ENCODE results near the gene RND1.
"Not testable (repeated sequence)": the region's sequence is repeated elsewhere in the genome, so short reads cannot be mapped to it uniquely, and the experiment has no call there.

Gene RND1

DNA sequence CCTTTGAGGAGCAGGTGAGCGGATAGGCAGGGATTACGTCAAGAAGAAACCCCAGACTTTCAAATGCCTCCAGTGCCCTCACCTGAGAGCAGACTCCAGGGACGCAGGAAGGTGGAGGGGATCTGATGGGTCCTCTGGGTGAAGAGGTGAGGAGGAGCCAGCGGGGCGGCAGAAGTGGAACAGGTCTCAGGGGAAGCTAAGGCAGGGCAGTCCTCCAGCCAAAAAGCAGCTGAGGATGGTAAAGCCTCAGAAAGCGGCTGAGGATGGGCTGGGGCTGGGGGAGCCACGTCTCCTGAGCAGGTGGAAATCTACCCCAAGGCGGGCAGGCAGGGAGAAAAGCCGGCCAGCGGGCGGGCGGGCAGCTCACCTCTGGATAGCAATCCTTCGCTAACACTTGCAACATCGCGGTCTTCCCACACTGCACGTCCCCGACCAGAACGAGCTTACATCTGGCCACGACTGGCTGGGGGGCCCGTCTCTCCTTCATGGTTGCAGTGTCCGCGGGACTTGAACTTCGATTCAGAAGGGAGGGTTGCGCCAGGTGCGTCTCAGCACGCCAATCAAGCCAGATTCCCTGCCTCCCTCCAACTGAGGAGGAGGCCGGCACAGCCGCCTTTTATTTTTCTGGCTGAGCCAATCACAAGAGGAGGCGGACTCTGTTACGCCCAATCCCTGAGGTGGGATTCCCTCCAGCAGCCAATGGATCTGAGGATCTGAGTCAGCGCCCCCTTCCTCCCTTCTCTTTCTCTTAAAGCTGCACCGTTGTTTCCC is at the start of gene RND1:
Gene RND1 (minus strand): TSS at position 590 of the 771 bp plus-strand sequence. CDS start 103 bp downstream, at position 487.
- Mint-ChIP-seq H3K9me3 (no peaks in the 10 kb centered on the region), H3K4me1 (ENCODE audit: low read depth) (peaks cover 52% of the 10 kb centered on the region), H3K4me3 (peak within 1 kb of the TSS; percentile 81), H3K36me3 (ENCODE audit: low read depth) (no peaks in the 10 kb centered on the region), H3K27me3 (peaks cover 34% of the 10 kb centered on the region), H3K27ac (peak within 1 kb of the TSS; percentile 62)
- intact Hi-C loops (cut with micrococcal nuclease) = no loop called here

DNA sequence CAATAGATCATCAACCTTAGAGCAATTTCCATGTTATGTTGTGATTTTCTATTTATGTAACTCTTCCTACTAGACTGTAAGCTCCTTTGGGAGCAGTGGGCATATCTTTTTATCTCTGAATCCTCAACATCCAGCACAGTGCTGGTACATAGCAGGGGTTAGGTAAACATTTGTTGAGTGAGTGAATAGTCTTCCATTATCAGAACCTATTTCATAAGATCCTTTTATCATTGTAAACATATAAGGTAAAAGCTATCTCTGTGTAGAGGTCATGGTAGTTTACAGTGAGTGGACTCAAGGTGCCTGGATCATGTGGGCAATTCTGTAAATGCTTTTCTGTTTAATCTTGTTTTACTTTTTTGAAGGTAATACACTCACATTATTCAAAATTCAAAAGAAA is 44.5 kb upstream of the RND1 start:
- Mint-ChIP-seq H3K27me3 (peaks cover 8% of the 10 kb centered on the region), H3K36me3 (ENCODE audit: low read depth) (no peaks in the 10 kb centered on the region), H3K4me1 (ENCODE audit: low read depth) (no peaks in the 10 kb centered on the region), H3K4me3 (no peak overlapping the region), H3K9me3 (no peaks in the 10 kb centered on the region), H3K27ac (no peak overlapping the region)
- intact Hi-C loops (cut with micrococcal nuclease) = no loop called here

DNA sequence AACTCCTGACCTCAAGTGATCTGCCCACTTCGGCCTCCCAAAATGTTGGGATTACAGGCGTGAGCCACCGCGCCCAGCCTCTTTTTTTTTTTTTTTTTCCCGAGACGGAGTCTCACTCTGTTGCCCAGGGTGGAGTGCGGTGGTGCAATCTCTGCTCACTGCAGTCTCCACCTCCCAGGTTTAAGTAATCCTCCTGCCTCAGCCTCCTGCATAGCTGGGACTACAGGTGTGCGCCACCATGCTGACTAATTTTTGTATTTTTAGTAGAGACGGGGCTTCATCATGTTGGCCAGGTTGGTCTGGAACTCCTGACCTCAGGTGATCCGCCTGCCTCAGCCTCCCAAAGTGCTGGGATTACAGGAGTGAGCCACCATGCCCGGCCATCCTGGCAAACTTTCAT is 44.0 kb upstream of the RND1 start:
- intact Hi-C loops (cut with micrococcal nuclease); H3K27ac Mint-ChIP-seq: not testable (repeated sequence)

DNA sequence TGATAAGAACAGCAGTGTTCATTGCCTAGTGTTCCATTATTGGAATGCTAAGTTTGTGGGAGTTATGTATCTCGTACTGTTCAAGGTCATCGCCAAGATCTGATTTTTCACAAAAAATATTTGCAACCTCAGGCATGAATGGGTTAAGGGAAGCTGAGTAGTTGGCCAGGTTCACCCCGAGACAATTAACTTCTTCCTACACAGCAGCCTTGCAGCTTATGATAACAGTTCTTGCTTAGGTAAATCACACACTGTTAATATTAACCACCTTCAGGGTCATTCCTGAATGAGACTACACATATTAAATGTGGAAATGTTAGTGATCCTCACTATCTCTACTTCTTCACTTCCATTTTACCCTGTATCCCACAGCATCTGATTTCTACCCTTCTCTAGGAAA is 41.6 kb upstream of the RND1 start:
- intact Hi-C loops (cut with micrococcal nuclease) = no loop called here
- no peaks in the 10 kb centered on the region for H3K9me3 Mint-ChIP-seq
- H3K36me3 Mint-ChIP-seq (ENCODE audit: low read depth) = no peaks in the 10 kb centered on the region
- H3K4me1 Mint-ChIP-seq (ENCODE audit: low read depth) = peaks cover 11% of the 10 kb centered on the region
- peaks cover 24% of the 10 kb centered on the region for H3K27me3 Mint-ChIP-seq
- H3K4me3 Mint-ChIP-seq = no peak overlapping the region
- no peak overlapping the region for H3K27ac Mint-ChIP-seq

More for the DNA sequence above, 44.0 kb upstream of the RND1 start:
- H3K9me3 Mint-ChIP-seq; H3K36me3 Mint-ChIP-seq (ENCODE audit: low read depth); H3K27me3 Mint-ChIP-seq; H3K4me3 Mint-ChIP-seq; H3K4me1 Mint-ChIP-seq (ENCODE audit: low read depth): not testable (repeated sequence)

DNA sequence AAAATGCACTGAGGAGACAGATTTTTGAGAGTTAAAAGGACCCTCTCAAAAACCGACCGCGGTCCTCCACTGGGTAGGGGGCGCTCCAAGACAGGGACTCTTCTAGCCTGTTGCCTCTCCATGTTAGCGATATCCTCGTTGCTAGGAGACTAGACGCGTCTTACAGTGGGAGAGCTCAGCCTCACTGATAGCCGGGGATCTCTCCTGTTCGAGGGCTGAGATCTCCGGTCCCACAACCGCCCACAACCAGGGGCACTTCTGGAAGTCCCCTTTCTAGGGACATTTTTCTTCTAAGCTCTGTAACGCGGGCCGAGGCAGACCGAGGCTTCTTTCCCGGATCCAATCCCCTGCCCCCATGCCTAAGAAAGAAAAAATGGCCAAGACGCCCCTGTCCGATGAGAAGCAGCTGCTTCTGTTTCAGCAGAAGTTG is 38.3 kb upstream of the RND1 start:
- intact Hi-C loops (cut with micrococcal nuclease) = no loop called here
- H3K27me3 Mint-ChIP-seq = peaks cover 30% of the 10 kb centered on the region
- H3K4me3 Mint-ChIP-seq = peak overlapping the region; percentile 72
- H3K27ac Mint-ChIP-seq = no peak overlapping the region
- no peaks in the 10 kb centered on the region for H3K36me3 Mint-ChIP-seq (ENCODE audit: low read depth)
- H3K9me3 Mint-ChIP-seq = no peaks in the 10 kb centered on the region
- H3K4me1 Mint-ChIP-seq (ENCODE audit: low read depth) = peaks cover 11% of the 10 kb centered on the region

DNA sequence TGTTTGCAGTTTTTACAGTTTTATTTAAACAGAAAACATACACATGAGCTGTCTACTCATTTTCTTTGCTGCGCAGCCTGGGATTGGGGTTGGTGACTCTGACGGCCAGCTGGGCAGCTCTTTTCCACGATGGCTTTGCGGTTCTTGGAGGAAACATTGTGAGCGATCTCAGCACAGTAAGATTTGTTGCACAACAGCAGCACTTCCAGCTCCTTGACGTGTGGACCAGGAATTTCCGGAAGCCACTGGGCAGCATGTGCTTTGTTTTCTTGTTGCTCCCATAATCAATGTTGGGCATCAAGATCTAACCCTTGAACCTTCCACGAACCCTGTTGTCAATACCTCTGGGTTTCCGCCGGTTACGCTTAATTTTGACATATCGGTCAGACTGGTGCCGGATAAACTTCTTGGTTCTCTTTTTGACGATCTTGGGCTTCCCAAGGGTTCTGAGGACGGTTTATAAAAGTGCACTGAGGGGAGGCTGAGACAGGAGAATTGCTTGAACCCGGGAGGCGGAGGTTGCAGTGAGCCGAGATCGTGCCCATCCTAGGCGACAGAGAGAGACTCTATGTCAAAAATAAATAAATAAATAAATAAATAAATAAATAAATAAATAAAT is 37.8 kb upstream of the RND1 start:
- no peak overlapping the region for H3K27ac Mint-ChIP-seq
- peaks cover 11% of the 10 kb centered on the region for H3K4me1 Mint-ChIP-seq (ENCODE audit: low read depth)
- H3K36me3 Mint-ChIP-seq (ENCODE audit: low read depth) = no peaks in the 10 kb centered on the region
- intact Hi-C loops (cut with micrococcal nuclease) = no loop called here
- peaks cover 36% of the 10 kb centered on the region for H3K27me3 Mint-ChIP-seq
- peak overlapping the region; percentile 67 for H3K4me3 Mint-ChIP-seq
- H3K9me3 Mint-ChIP-seq = no peaks in the 10 kb centered on the region

DNA sequence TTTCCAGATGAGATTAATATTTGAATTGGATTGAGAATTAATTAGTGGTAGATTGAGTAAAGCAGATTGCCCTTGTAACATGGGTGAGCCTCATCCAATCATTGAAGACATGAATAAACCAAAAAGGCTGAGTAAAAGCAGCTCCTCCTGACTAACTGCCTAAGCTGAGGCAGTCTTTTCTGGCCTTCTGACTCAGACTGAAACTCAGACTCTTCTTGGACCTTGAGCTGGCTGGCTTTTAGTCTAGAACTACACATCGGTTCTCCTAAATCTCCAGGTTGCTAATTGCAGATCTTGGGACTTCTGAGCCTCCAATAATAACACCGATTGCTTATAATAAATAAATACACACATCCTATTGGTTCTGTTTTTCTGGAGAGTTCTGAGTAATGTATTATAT is 35.6 kb upstream of the RND1 start:
- H3K4me1 Mint-ChIP-seq (ENCODE audit: low read depth) = peaks cover 11% of the 10 kb centered on the region
- H3K4me3 Mint-ChIP-seq = no peak overlapping the region
- H3K27me3 Mint-ChIP-seq = peaks cover 37% of the 10 kb centered on the region
- no peaks in the 10 kb centered on the region for H3K36me3 Mint-ChIP-seq (ENCODE audit: low read depth)
- no peaks in the 10 kb centered on the region for H3K9me3 Mint-ChIP-seq
- intact Hi-C loops (cut with micrococcal nuclease) = no loop called here
- no peak overlapping the region for H3K27ac Mint-ChIP-seq

DNA sequence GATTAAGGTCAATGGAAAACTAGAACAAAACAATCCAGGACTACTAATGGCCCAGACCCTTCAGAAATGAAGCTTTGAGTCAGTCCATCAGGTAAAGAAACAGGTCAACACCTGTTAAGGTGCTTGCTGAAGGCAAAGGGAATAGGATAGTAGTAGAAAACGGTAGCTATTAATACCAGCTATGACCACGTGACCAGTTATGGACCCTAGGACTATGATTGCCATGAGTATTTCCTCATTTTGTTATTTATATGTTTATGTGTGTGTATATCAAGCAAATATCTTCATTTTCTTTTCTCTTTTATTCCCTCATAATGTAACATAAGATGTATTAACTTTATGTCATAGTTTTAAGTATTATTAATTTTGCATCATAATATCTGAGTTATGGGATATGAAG is 34.0 kb upstream of the RND1 start:
- no peak overlapping the region for H3K27ac Mint-ChIP-seq
- no peaks in the 10 kb centered on the region for H3K9me3 Mint-ChIP-seq
- intact Hi-C loops (cut with micrococcal nuclease) = no loop called here
- no peak overlapping the region for H3K4me3 Mint-ChIP-seq
- no peaks in the 10 kb centered on the region for H3K36me3 Mint-ChIP-seq (ENCODE audit: low read depth)
- H3K27me3 Mint-ChIP-seq = peaks cover 34% of the 10 kb centered on the region
- peaks cover 11% of the 10 kb centered on the region for H3K4me1 Mint-ChIP-seq (ENCODE audit: low read depth)

DNA sequence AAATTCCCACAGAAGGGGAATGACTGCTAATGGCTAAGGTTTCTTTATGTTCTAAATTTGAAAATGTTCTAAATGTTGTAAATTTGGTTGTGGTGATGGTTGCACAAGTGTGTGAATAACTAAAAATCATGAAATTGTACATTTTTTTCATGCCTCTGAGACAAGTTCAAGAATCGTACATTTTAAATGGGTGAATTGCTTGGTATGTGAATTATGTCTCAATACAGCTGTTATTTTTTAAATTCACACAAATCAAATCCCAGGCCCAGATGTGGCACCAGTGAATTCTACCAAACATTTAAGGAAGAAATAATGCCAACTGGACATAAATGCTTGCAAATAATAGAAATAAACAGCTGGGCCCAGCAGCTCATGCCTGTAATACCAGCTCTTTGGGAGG is 28.6 kb upstream of the RND1 start:
- intact Hi-C loops (cut with micrococcal nuclease) = no loop called here
- Mint-ChIP-seq H3K27ac (no peak overlapping the region), H3K27me3 (peaks cover 47% of the 10 kb centered on the region), H3K4me3 (no peak overlapping the region), H3K36me3 (ENCODE audit: low read depth) (no peaks in the 10 kb centered on the region), H3K4me1 (ENCODE audit: low read depth) (peaks cover 5% of the 10 kb centered on the region), H3K9me3 (no peaks in the 10 kb centered on the region)

DNA sequence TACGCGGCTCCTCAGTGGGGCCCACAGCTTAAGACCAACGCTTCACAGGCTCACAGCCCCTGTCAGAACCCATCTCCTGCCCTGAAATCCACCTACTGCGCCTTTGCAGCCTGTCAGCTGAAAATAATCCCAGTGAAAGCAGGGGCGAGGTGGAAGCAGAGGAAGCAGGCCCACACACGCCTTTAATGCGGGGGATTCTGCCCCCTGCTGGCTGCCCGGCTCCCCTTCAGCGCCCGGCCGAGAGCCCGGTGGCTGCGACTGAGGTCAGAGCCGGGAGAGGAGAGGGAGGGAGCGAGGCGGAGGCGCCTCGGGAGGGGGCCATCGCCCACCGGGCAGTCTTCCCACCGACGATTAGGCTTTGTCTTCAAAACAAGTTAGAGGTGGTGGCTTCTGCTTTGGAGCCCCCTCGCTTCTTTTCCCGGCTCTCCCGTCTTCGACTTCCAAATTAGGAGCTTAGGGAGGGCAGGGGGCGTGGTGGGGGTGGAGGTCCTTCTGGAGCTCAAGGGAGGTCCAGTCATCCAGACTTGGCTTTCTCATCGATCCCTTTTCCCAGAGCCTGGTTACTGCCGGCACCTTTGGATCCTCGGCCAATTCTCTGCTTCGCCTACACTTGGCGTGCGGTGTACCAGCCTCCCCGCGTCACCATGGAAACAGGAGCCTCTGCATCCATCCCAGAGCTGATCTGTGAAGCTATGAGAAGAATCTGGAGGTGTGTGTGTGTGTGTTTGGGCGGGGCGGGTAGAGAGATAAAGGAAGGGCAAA is 25.2 kb upstream of the RND1 start:
- no peak overlapping the region for H3K27ac Mint-ChIP-seq
- H3K36me3 Mint-ChIP-seq (ENCODE audit: low read depth) = no peaks in the 10 kb centered on the region
- peak overlapping the region; percentile 11 for H3K4me3 Mint-ChIP-seq
- intact Hi-C loops (cut with micrococcal nuclease) = loop anchor here (1.0 kb wide), 2 partner anchors 38 to 45 kb away; no protein-coding TSS in a partner anchor
- peaks cover 36% of the 10 kb centered on the region for H3K27me3 Mint-ChIP-seq
- no peaks in the 10 kb centered on the region for H3K9me3 Mint-ChIP-seq
- peaks cover 5% of the 10 kb centered on the region for H3K4me1 Mint-ChIP-seq (ENCODE audit: low read depth)

DNA sequence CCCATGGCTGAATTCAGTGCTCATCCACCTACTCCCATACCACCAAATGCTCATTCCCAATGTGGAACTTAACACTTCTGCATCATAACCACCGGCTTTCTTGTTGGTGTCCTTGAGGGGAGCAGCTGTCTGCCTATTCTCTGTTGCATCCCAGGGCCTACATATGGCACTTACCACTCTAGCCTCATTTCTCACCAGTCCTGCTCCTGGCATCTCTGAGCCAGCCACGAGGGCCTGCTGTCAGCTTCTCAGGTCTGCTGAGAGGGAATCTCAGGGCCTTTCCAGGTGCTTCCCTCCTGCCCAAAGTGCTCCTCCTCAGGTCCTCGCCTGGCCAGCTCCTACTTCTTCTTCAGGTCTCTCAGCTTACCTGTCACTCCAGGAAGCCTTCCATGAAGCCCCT is 24.0 kb upstream of the RND1 start:
- peaks cover 38% of the 10 kb centered on the region for H3K27me3 Mint-ChIP-seq
- peaks cover 5% of the 10 kb centered on the region for H3K4me1 Mint-ChIP-seq (ENCODE audit: low read depth)
- intact Hi-C loops (cut with micrococcal nuclease) = loop anchor here (1.0 kb wide), 2 partner anchors 36 to 47 kb away; no protein-coding TSS in a partner anchor
- no peak overlapping the region for H3K4me3 Mint-ChIP-seq
- no peaks in the 10 kb centered on the region for H3K36me3 Mint-ChIP-seq (ENCODE audit: low read depth)
- no peaks in the 10 kb centered on the region for H3K9me3 Mint-ChIP-seq
- H3K27ac Mint-ChIP-seq = no peak overlapping the region

DNA sequence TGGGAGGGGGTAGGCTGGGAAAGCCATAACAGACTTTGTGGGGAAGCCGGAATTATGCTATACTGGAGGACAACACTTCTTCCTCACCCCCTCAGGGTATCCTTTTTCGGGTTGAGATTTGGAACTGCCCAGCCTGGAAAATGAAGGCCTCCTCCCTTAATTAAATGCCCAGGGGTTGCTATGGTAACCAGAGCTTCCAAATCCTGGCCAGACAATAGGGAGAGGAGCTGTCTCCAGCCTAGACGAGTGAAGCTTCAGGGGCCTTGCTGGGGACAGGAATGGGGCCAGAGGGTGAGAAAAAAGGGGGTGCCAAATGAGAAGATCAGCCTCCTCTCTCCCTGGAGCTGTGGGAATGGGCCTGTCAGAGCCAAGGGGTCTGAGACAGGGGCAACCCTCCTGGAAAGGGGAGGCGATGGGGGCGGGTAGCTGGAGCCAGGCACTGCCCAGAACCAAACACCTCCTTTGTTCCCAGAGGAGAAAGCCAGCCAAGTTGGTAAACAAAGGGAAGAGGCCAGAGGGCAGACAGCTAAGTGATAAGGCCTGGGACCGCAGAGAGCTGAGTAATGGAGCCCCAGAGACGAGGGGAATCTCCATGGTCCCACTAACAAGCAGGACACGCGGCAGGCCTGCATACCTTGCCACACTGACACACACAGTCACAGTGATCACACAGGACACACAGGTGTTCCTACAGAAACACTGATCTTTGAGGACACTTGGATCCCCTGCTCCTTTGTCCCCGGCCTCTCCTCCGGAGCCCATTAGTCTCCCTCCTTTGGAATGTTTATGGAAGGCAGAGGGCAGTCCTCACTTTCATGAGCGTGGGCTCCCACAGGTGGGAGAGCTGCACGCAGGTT is 17.9 kb upstream of the RND1 start:
- Mint-ChIP-seq H3K36me3 (ENCODE audit: low read depth) (no peaks in the 10 kb centered on the region), H3K9me3 (no peaks in the 10 kb centered on the region), H3K27me3 (peaks cover 46% of the 10 kb centered on the region), H3K27ac (peak overlapping the region; percentile 13), H3K4me3 (no peak overlapping the region), H3K4me1 (ENCODE audit: low read depth) (peaks cover 11% of the 10 kb centered on the region)
- intact Hi-C loops (cut with micrococcal nuclease) = no loop called here

DNA sequence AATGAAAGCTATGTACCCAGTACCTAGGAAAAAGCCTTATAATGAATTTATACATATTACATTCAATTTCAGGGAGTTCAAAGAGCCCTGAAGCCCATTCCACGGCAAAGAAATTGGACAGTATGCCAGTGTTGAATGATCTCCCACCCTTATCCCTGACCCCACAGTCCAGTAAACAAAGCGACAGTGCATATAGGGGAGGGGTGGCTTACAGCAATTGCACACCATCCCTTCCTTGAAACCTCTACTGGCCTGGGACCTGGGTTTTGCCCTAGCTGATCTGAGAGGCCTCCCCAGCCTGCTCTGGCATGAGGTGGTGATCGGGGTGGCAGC is 17.3 kb upstream of the RND1 start:
- intact Hi-C loops (cut with micrococcal nuclease) = no loop called here
- no peaks in the 10 kb centered on the region for H3K9me3 Mint-ChIP-seq
- no peak overlapping the region for H3K4me3 Mint-ChIP-seq
- H3K4me1 Mint-ChIP-seq (ENCODE audit: low read depth) = peaks cover 11% of the 10 kb centered on the region
- no peak overlapping the region for H3K27ac Mint-ChIP-seq
- H3K36me3 Mint-ChIP-seq (ENCODE audit: low read depth) = no peaks in the 10 kb centered on the region
- peaks cover 46% of the 10 kb centered on the region for H3K27me3 Mint-ChIP-seq

Measured in dendritic cell treated with granulocyte-macrophage colony-stimulating factor and Interleukin-4, amounts not matched to agents 40 ng/mL and 50 ng/mL, for 4 days (primary cell).